C4-2B (cell line): ENCODE data around the gene LRIG1.

ENCODE experiments used
- ZFX ChIP-seq: fragments of 450-650 bp; IDR thresholded peaks from 2 replicates; pipeline ENCODE4 v1.6.1; 2017
- TF ChIP-seq, protein P1 (sequence below): fragments of 450-650 bp; conservative IDR thresholded peaks from 2 replicates; pipeline ENCODE4 v1.5.1; 2017; ENCODE audit warnings: mild to moderate bottlenecking

DNA sequence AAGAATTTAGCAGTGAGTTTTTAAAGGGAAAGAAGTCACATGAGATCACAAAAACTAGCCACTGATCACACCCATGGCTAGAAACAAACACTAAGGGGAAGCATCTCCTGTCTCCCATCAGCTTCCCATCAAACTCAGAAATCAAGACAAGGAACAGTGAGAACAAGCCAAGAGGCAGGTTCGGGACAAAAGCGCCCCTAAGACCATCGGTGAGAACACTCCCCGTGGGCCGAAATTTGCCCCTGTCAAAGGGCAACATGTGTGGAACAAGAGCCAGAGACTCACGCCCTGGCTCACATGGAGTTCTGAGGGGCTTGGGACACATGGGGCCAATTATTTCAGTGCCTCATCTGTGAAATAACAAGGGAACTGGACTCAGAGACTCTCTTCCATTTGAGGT, 49.1 kb downstream of the LRIG1 start:
- TF ChIP-seq, protein P1, sequence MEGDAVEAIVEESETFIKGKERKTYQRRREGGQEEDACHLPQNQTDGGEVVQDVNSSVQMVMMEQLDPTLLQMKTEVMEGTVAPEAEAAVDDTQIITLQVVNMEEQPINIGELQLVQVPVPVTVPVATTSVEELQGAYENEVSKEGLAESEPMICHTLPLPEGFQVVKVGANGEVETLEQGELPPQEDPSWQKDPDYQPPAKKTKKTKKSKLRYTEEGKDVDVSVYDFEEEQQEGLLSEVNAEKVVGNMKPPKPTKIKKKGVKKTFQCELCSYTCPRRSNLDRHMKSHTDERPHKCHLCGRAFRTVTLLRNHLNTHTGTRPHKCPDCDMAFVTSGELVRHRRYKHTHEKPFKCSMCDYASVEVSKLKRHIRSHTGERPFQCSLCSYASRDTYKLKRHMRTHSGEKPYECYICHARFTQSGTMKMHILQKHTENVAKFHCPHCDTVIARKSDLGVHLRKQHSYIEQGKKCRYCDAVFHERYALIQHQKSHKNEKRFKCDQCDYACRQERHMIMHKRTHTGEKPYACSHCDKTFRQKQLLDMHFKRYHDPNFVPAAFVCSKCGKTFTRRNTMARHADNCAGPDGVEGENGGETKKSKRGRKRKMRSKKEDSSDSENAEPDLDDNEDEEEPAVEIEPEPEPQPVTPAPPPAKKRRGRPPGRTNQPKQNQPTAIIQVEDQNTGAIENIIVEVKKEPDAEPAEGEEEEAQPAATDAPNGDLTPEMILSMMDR = no peak
- no peak for TF ChIP-seq ZFX
